ENCODE results near the gene SERPINA5.

The SERPINA5 gene

GRCh38 chr14:94581127-94581999, at the start of gene SERPINA5:
Gene SERPINA5, plus strand, starts transcription at chr14:94581426. Its CDS starts 5,937 bp downstream, at chr14:94587363.
- H3K4me3 Mint-ChIP-seq, result no peak within 1 kb of the TSS
- H3K27ac Mint-ChIP-seq, result no peak within 1 kb of the TSS
- H3K9me3 Mint-ChIP-seq, result no peaks in the 10 kb centered on the region
- no peaks in the 10 kb centered on the region for H3K4me1 Mint-ChIP-seq (ENCODE audit: low read depth)
- DNase-seq, result no peak
- no peaks in the 10 kb centered on the region for H3K36me3 Mint-ChIP-seq (ENCODE audit: low read depth)
- H3K27me3 Mint-ChIP-seq, result peaks cover 2% of the 10 kb centered on the region

- no peaks in the 10 kb centered on the region for H3K36me3 Mint-ChIP-seq (ENCODE audit: low read depth)
- H3K4me3 Mint-ChIP-seq, result no peak overlapping the region
- no peak for DNase-seq
- peaks cover 2% of the 10 kb centered on the region for H3K9me3 Mint-ChIP-seq
- H3K4me1 Mint-ChIP-seq (ENCODE audit: low read depth), result no peaks in the 10 kb centered on the region
- no peak overlapping the region for H3K27ac Mint-ChIP-seq
- H3K27me3 Mint-ChIP-seq, result peaks cover 7% of the 10 kb centered on the region
Measured at GRCh38 chr14:94532447-94532846, 48.8 kb upstream of the SERPINA5 start.

GRCh38 chr14:94535506-94535905, 45.7 kb upstream of the SERPINA5 start:
- H3K27ac Mint-ChIP-seq, result no peak overlapping the region

GRCh38 chr14:94536836-94537235, 44.4 kb upstream of the SERPINA5 start:
- H3K36me3 Mint-ChIP-seq (ENCODE audit: low read depth), result no peaks in the 10 kb centered on the region
- no peak overlapping the region for H3K27ac Mint-ChIP-seq
- no peaks in the 10 kb centered on the region for H3K4me1 Mint-ChIP-seq (ENCODE audit: low read depth)
- peaks cover 22% of the 10 kb centered on the region for H3K27me3 Mint-ChIP-seq
- DNase-seq, result no peak
- peaks cover 2% of the 10 kb centered on the region for H3K9me3 Mint-ChIP-seq
- no peak overlapping the region for H3K4me3 Mint-ChIP-seq

More at GRCh38 chr14:94535506-94535905, 45.7 kb upstream of the SERPINA5 start:
- H3K4me1 Mint-ChIP-seq (ENCODE audit: low read depth), result no peaks in the 10 kb centered on the region
- peaks cover 18% of the 10 kb centered on the region for H3K27me3 Mint-ChIP-seq
- no peak overlapping the region for H3K4me3 Mint-ChIP-seq
- peaks cover 2% of the 10 kb centered on the region for H3K9me3 Mint-ChIP-seq
- no peak for DNase-seq
- H3K36me3 Mint-ChIP-seq (ENCODE audit: low read depth), result no peaks in the 10 kb centered on the region

GRCh38 chr14:94538070-94538740, 43.0 kb upstream of the SERPINA5 start:
- no peak overlapping the region for H3K4me3 Mint-ChIP-seq

GRCh38 chr14:94539181-94539580, 42.0 kb upstream of the SERPINA5 start:
- no peaks in the 10 kb centered on the region for H3K9me3 Mint-ChIP-seq
- H3K4me3 Mint-ChIP-seq, result no peak overlapping the region
- H3K4me1 Mint-ChIP-seq (ENCODE audit: low read depth), result no peaks in the 10 kb centered on the region
- H3K27me3 Mint-ChIP-seq, result peaks cover 22% of the 10 kb centered on the region
- no peak for DNase-seq
- H3K27ac Mint-ChIP-seq, result no peak overlapping the region
- no peaks in the 10 kb centered on the region for H3K36me3 Mint-ChIP-seq (ENCODE audit: low read depth)

More at GRCh38 chr14:94538070-94538740, 43.0 kb upstream of the SERPINA5 start:
- no peaks in the 10 kb centered on the region for H3K36me3 Mint-ChIP-seq (ENCODE audit: low read depth)
- peaks cover 22% of the 10 kb centered on the region for H3K27me3 Mint-ChIP-seq
- no peak overlapping the region for H3K27ac Mint-ChIP-seq
- peaks cover 2% of the 10 kb centered on the region for H3K9me3 Mint-ChIP-seq
- no peaks in the 10 kb centered on the region for H3K4me1 Mint-ChIP-seq (ENCODE audit: low read depth)
- DNase-seq, result no peak

GRCh38 chr14:94540031-94540794, 41.0 kb upstream of the SERPINA5 start:
- no peaks in the 10 kb centered on the region for H3K4me1 Mint-ChIP-seq (ENCODE audit: low read depth)

GRCh38 chr14:94541234-94541975, 39.8 kb upstream of the SERPINA5 start:
- Mint-ChIP-seq H3K27ac (no peak overlapping the region), H3K9me3 (no peaks in the 10 kb centered on the region), H3K4me3 (no peak overlapping the region), H3K4me1 (ENCODE audit: low read depth) (no peaks in the 10 kb centered on the region), H3K27me3 (peaks cover 34% of the 10 kb centered on the region), H3K36me3 (ENCODE audit: low read depth) (no peaks in the 10 kb centered on the region)
- no peak for DNase-seq

More at GRCh38 chr14:94540031-94540794, 41.0 kb upstream of the SERPINA5 start:
- H3K9me3 Mint-ChIP-seq, result no peaks in the 10 kb centered on the region
- peaks cover 25% of the 10 kb centered on the region for H3K27me3 Mint-ChIP-seq
- H3K36me3 Mint-ChIP-seq (ENCODE audit: low read depth), result no peaks in the 10 kb centered on the region
- no peak for DNase-seq
- no peak overlapping the region for H3K27ac Mint-ChIP-seq
- no peak overlapping the region for H3K4me3 Mint-ChIP-seq

GRCh38 chr14:94542111-94542810, 39.0 kb upstream of the SERPINA5 start:
- H3K27ac Mint-ChIP-seq, result no peak overlapping the region
- DNase-seq, result no peak
- no peak overlapping the region for H3K4me3 Mint-ChIP-seq
- peaks cover 4% of the 10 kb centered on the region for H3K9me3 Mint-ChIP-seq
- H3K27me3 Mint-ChIP-seq, result peaks cover 35% of the 10 kb centered on the region
- H3K4me1 Mint-ChIP-seq (ENCODE audit: low read depth), result no peaks in the 10 kb centered on the region
- H3K36me3 Mint-ChIP-seq (ENCODE audit: low read depth), result no peaks in the 10 kb centered on the region

GRCh38 chr14:94542811-94543440, 38.3 kb upstream of the SERPINA5 start:
- Mint-ChIP-seq H3K4me3 (no peak overlapping the region), H3K27me3 (peaks cover 40% of the 10 kb centered on the region), H3K36me3 (ENCODE audit: low read depth) (no peaks in the 10 kb centered on the region), H3K9me3 (peaks cover 4% of the 10 kb centered on the region), H3K27ac (no peak overlapping the region), H3K4me1 (ENCODE audit: low read depth) (no peaks in the 10 kb centered on the region)
- DNase-seq, result no peak

- no peak overlapping the region for H3K4me3 Mint-ChIP-seq
- DNase-seq, result no peak
- H3K27me3 Mint-ChIP-seq, result peaks cover 36% of the 10 kb centered on the region
- H3K27ac Mint-ChIP-seq, result no peak overlapping the region
- H3K4me1 Mint-ChIP-seq (ENCODE audit: low read depth), result no peaks in the 10 kb centered on the region
- H3K9me3 Mint-ChIP-seq, result peaks cover 4% of the 10 kb centered on the region
- H3K36me3 Mint-ChIP-seq (ENCODE audit: low read depth), result no peaks in the 10 kb centered on the region
Measured at GRCh38 chr14:94543449-94544124, 37.6 kb upstream of the SERPINA5 start.

GRCh38 chr14:94544726-94545125, 36.5 kb upstream of the SERPINA5 start:
- no peak overlapping the region for H3K27ac Mint-ChIP-seq
- H3K36me3 Mint-ChIP-seq (ENCODE audit: low read depth), result no peaks in the 10 kb centered on the region
- no peak for DNase-seq
- no peak overlapping the region for H3K4me3 Mint-ChIP-seq
- peaks cover 4% of the 10 kb centered on the region for H3K9me3 Mint-ChIP-seq
- peaks cover 33% of the 10 kb centered on the region for H3K27me3 Mint-ChIP-seq
- H3K4me1 Mint-ChIP-seq (ENCODE audit: low read depth), result no peaks in the 10 kb centered on the region
